A549 treated with RU486 at 1 μM for 4 hours (cell line): Measurements from ENCODE around the gene TP53BP1. TPM values are rescaled to one million over a fixed set of nuclear protein-coding genes. Genes with fewer than 3 reads are reported as not detected.

Experiments
- total RNA-seq: library from RNA; stranded (reverse); fragments of 200-300 nt; extraction: Qiagen RNA extraction; gene quantifications from 5 replicates; pipeline ENCODE4 v1.2.3, GENCODE V29; 2022; ENCODE audit warnings: low read depth

The TP53BP1 gene, protein sequence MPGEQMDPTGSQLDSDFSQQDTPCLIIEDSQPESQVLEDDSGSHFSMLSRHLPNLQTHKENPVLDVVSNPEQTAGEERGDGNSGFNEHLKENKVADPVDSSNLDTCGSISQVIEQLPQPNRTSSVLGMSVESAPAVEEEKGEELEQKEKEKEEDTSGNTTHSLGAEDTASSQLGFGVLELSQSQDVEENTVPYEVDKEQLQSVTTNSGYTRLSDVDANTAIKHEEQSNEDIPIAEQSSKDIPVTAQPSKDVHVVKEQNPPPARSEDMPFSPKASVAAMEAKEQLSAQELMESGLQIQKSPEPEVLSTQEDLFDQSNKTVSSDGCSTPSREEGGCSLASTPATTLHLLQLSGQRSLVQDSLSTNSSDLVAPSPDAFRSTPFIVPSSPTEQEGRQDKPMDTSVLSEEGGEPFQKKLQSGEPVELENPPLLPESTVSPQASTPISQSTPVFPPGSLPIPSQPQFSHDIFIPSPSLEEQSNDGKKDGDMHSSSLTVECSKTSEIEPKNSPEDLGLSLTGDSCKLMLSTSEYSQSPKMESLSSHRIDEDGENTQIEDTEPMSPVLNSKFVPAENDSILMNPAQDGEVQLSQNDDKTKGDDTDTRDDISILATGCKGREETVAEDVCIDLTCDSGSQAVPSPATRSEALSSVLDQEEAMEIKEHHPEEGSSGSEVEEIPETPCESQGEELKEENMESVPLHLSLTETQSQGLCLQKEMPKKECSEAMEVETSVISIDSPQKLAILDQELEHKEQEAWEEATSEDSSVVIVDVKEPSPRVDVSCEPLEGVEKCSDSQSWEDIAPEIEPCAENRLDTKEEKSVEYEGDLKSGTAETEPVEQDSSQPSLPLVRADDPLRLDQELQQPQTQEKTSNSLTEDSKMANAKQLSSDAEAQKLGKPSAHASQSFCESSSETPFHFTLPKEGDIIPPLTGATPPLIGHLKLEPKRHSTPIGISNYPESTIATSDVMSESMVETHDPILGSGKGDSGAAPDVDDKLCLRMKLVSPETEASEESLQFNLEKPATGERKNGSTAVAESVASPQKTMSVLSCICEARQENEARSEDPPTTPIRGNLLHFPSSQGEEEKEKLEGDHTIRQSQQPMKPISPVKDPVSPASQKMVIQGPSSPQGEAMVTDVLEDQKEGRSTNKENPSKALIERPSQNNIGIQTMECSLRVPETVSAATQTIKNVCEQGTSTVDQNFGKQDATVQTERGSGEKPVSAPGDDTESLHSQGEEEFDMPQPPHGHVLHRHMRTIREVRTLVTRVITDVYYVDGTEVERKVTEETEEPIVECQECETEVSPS (N-terminal part only)
- total RNA-seq: 16.1 to 20.0 TPM (median 18.6 TPM) in 5 replicates

DNA sequence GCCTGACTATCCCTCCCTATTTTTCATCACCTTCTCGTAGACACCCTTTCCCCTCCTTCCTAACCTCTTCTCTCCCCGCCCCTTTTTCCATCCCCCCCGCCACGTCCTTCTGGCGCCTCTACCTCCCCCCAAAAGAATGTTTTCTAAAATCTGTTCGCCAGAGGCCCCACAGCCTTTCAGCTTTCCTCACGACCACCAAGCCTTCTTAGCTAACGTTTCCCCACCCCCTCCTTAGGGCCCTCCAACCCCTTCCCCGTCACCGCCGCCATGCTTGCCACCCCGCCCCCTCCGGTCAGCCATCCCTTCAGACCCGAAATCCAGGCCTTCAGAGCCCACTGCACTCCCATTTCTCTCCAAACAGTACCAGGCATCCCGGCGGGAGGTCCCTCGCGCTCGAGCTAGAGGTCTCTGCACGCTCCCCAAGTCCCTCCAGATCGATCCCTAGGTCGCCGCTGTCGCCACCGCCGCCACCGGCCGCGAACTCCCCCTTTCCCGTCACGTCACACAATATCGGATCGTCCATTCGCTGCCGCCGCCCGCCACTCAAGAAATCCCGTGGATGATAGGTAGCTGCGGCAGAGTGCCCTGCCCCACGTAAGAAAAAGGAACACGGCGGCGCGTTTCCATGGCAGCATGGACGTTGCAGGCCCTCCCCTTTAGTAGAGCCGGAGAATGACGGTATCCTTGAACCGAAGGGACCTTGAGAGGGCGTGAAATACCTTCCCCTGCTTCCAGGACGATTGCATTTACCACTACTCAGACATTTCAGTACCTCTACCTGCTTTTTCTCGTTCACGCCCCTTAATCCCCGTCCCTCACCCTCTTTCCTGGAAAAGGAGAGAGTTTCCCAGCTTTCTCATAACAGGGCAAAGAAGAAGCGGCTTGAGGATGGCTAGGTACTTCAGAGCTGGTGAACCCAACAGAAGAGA lies at the start of gene TP53BP1:
Gene TP53BP1, minus strand, starts transcription at position 484 of the 929 bp plus-strand sequence. Its CDS starts 113 bp downstream, at position 371.

DNA sequence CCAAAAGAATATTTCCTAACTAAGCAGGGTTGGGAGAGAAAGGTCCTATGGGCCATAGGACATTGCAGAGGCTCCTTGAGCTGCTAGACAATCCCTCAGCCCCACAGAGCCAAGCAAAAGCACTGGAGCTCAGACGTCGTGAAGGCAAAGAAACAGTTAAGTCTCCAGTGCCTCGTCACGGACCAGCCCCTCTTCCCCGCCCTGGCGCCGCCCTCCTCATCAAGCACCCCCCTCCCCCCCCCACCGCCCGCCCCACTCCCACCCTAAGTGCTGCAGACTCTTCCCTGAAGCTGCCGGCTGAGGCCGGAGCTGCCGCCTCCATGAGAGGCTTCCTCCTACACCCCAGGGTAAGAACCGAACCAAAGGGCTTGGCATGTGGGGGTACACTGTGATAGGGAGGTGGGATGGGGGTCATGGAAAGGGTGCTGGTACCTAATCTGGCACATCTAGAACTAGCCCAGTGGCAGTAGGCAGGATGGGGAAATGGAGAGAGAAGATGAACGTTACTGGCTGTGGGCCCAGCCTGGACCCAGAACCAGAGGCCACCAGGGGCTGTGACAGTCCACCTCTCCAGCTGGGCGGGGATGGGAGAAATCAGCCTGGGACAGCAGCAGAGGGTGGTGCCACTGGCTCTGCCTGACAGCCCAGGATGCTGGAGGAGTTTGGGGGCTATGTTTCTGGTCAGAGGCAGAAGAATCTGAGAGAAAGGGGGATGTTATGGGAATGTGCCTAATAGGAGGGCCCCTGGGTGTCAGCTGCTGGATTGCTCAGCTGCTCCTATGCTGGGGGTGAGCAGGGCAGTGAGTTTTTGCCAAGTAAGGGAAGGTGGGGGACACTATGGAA lies 24.6 kb upstream of the TP53BP1 start, which contains the start of gene MAP1A:
Gene MAP1A, plus strand, starts transcription at position 255 of the 843 bp plus-strand sequence. CDS start 3,866 bp downstream, outside the sequence.

DNA sequence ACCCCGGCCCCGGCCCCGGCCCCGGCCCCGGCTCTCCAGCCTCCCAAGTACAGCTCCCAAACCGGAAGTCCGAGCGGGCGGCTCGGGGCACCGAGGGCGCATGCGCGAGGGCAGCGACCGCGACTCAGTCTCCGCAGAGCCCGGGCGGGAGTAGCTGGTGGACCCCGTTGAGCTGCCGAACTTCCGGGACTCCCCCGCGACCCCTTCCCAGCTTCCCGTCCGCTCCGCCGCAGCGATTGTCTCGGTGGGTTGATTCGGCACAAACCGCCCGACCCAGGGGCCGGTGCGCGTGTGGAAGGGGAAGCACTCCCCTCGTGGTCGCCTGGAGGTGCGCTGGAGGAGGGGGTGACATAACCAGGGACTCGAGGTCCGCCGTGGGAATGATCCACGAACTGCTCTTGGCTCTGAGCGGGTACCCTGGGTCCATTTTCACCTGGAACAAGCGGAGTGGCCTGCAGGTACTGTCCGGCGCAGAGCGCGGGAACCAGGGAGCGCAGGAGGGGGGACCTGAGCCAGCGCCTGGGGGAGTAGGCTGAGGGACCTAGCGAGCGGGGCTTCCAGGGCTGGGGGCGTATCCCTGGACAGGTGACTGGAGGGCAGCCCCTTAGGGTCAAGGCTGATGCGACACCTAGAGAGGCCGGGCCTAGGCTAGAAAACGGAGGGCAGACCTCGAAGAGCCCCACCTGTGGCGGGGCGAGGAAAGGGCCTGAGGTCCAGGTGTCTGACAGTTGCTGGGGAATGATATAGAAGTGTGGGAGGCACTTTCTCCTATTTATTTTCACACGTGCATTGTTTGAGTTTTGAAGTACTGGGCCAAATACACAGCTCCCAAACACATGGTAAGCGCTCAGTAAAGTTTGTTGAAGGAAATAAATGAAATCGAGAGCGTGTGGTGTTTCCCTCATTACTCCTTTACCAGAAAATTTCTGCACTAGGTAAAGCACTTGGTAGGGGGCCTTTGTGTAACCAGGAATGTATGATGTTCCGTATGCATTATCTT lies 121.7 kb downstream of the TP53BP1 start, which contains the start of the genes TUBGCP4 and ZSCAN29:
Gene TUBGCP4, plus strand, starts transcription at position 127 of the 1,000 bp plus-strand sequence. Its CDS starts 254 bp downstream, at position 381.
Gene ZSCAN29, minus strand, starts transcription at position 69 of the 1,000 bp plus-strand sequence. CDS start 1,130 bp downstream, outside the sequence.

Other genes with a start within 250 kb of the TP53BP1 start
- gene TGM5, start 226.2 kb downstream of the TP53BP1 start, total RNA-seq: not detected in 5 replicates
- gene TGM7, start 190.9 kb downstream of the TP53BP1 start, total RNA-seq: not detected in 5 replicates
- 6.6 to 8.5 TPM (median 7.5 TPM) in 5 replicates for gene LCMT2, start 162.6 kb downstream of the TP53BP1 start, total RNA-seq
- 7.9 to 11.5 TPM (median 9.0 TPM) in 5 replicates for gene ZSCAN29, start 122.1 kb downstream of the TP53BP1 start, total RNA-seq
- 4.4 to 6.8 TPM (median 6.2 TPM) in 5 replicates for gene TUBGCP4, start 122.1 kb downstream of the TP53BP1 start, total RNA-seq
- 0.76 to 0.97 TPM (median 0.85 TPM) in 5 replicates for gene MAP1A, start 24.5 kb upstream of the TP53BP1 start, total RNA-seq
- 4.7 to 6.3 TPM (median 5.8 TPM) in 5 replicates for gene PPIP5K1, start 97.1 kb upstream of the TP53BP1 start, total RNA-seq
- gene CKMT1B, start 100.9 kb upstream of the TP53BP1 start, total RNA-seq: 2.9 to 6.1 TPM (median 3.4 TPM) in 5 replicates
- gene STRC, start 125.6 kb upstream of the TP53BP1 start, total RNA-seq: 0.07 to 0.08 TPM in 2 of 5 replicates, not detected in the others
- gene CATSPER2, start 155.7 kb upstream of the TP53BP1 start, total RNA-seq: 0.18 to 0.80 TPM (median 0.59 TPM) in 5 replicates
- gene CKMT1A, start 200.7 kb upstream of the TP53BP1 start, total RNA-seq: 1.6 to 4.0 TPM (median 2.8 TPM) in 5 replicates